NOMO-1 (cell line): ENCODE data around the gene RTF2.
"Not testable (repeated sequence)": the region's sequence is repeated elsewhere in the genome, so short reads cannot be mapped to it uniquely, and the experiment has no call there.

Experiments
- DNase-seq, 2 experiments: peaks; one replicate each; lab custom pipeline; 2025; ENCODE audit not compliant: unreplicated experiment in 2 of 2; lab: John Stamatoyannopoulos, UW

RTF2 gene

DNA sequence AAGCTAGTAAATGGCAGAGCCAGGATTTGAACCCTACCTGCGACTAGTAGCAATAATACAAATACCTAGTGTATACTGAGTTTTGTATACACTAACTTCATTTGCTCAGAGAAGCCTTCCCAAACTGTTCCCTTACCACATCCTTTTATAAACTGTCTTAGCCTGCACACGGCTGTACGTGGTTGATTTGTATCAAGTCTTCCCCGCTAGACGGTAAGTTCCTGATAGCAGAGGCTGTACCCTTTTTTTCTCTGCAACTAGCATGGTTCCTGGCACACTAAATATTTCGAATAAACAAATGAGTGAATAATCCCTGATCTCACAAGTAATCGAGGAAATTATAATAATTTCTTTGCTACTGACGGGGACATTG, 636 bp downstream of the RTF2 start:
- DNase-seq: no peak

DNA sequence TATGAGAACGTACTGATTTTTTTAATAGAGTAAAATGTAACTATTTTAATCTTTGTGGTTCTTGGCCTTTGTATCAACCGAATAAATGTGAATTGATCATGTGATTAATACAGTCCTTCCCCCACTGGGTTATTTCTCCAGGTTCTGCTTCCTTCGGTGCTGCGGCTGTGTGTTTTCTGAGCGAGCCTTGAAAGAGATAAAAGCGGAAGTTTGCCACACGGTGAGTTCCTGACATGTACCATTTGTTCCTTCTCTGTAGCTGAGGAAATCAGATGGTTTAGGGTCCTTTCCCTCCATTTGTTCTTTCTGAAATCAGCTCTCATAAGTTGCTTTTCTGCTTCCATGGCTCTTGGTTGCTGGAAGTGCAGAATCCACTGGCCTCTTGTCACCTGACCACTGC, 15.5 kb downstream of the RTF2 start:
- DNase-seq: peak; percentile 65 to 88

DNA sequence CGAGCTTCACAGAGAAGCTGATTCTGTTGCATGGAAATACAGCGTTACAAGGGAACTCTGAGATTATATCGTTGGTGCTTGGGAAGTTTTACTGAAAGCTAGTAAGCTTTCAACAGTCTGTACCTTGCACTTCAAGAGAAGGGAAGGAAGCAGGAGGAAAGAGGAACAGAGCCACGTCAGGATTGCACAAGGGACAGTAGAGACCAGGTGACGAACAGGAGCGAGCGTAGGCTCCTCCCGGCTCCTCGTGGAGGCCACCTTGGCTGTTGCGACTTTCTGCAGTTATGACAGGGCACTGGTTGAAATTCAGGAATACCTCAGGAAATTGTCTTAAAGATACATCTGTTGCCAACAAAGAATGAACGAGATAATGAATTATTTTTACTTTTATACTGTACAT, 18.8 kb downstream of the RTF2 start:
- peak; percentile 76 to 86 for DNase-seq

DNA sequence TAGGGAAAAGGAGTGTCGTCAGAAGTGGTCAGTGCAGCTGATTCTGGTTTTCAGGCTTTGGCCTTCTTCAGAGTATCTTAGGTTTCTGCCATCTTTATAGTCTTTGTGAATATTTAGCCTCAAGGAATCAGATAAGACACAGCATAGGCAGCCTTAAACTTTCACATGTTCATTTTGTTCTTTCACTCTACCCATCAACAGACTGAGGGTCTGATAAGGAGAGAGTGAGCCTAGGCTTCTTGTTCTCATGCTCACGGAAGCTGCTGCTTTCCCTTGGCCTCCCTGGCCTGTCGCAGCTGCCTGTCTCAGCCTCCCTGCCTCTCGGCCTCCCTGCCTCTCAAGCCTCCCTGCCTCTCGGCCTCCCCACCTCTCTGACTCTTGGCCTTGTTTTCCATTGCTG, 20.1 kb downstream of the RTF2 start:
- DNase-seq: no peak

DNA sequence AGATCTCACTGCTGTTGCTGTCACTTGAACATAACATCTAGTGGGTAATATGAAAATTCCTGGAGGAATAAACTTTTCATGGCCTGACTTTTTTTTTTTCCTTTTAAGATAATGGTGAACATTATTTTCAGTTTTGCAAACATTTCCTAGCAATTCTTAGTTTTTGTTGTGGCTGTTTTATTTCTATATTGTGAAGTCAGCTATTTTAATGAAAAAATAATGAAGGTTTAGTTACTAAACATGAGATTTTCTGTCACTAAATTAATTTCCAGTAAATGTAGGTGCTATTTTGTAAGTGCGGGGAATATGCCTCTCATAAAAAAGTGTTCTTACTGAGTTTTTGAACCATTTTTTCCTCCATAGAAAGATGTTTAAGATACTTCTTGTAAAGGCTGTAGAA, 32.7 kb downstream of the RTF2 start:
- DNase-seq: no peak

DNA sequence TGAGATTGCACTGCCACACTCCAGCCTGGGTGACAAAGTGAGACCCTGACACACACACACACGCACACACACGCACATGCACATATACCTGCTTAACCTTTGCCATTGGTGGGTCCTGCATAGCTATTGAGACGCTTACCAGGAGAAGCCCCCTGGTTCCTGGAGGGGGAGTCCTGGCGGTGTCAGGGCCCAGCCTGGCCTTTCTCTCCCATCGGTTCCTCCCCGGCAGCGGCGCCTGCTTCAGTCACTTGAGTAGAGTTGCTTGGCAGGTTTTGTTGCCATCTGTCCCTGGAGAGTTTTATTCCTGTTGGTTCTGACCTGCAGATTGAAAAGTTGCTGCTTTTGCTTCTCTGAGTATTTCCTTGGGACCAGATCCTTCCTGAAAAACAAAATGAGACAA, 35.5 kb downstream of the RTF2 start:
- no peak for DNase-seq

DNA sequence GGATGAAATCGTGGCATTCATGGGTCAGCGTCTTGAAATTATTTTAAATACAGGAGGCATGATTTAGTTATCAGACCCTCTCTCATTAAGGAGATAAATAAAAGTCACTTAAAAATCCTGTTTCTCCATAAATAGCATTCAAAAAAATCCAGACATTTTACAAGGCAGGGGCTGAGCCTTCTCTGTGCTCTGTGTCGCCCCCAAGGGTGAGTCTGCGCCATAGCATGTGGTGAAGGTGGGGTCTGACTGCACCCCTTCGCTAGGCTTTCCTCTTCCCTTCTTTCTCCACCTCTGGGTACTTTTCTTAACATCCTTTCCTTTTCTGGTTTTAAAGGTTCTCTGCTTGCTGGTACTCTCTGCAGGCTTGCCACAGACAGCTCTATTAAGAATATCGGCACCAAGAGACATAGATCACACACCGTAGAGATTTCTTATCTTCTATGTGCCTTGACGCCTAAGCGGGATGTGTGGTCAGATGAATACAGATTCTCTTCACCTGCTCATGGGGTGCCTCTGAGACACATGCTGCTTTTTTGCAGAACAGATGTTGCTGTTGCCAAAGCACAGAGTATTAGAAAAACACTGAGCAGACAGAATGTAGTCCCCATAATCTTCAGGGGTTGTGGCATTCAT, 36.1 kb downstream of the RTF2 start:
- DNase-seq: peak in 1 of 2 experiments; percentile 2

DNA sequence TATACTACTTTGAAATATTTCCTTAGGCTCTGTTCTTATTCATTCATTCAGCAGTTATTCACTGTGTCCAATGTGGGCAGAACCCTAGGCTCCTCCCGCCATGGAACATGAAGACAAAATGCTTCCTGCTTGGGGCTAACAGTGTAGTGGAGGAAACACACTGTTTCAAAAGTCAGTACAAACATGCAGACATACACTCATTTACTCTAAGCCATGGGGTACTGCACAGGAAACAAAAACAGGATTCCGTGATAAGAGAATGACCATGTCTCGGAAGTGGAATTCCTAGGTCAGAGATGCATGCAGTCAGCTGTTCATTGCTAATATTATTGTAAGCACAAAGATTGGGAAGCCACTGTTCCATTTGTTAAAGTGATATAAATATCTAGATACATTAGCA, 37.7 kb downstream of the RTF2 start:
- no peak for DNase-seq

DNA sequence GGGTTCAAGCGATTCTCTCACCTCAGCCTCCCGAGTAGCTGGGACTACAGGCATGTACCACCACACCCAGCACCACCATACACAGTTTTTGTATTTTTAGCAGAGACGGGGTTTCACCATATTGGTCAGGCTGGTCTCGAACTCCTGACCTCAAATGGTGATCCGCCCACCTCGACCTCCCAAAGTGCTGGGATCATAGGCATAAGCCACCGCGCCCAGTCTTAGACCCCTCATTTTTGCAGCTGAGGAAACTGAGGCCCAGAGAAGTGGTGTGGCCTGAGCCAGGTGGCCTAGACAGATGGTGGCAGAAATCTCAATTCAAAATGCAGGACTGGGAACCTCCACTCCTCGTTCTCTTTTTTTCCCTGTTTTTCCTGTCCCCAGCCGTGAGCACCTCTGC, 43.5 kb downstream of the RTF2 start:
- DNase-seq: no peak

DNA sequence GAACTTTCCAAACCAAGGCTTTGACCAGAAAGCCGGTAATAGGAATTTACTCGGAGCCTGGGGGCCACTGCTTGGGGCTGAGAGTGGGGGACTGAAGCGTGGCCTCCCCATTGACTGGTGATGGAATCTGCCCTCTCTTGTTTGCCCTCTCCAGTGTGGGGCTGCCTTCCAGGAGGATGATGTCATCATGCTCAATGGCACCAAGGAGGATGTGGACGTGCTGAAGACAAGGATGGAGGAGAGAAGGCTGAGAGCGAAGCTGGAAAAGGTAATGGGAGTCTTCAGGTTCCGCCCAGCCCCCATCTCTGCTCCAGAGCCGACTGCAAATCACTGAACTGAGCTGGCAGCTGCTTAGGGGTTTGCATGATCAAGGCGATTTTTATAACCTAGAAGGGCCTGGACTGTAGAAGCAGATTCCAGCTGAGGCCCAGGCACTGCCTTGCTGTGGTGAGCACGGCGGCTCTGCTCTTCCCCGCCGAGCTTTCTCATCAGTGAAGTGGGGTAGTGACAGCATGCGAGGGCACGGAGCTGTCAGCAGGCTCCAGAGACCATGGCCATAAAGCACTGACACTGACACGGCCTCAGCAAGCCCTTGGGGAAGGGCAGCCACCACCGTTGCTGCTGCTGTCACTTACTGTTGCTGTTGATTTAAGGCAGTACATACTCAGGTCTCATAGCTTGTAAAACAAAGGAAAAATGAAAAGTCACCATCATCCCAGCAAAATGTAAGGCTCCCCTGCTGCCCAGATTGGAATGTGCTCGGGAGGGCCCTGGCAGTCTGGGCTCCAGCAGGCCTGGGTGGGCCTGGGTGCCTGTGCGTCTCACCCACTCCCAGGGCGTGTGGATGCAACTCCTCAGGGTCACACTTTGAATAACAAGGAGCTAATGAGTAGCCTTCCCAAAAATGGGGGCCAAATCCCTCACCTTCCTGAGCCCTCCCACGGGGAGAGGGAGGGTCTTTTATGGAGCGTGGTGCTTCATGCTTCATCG, 45.0 kb downstream of the RTF2 start:
- no peak for DNase-seq

DNA sequence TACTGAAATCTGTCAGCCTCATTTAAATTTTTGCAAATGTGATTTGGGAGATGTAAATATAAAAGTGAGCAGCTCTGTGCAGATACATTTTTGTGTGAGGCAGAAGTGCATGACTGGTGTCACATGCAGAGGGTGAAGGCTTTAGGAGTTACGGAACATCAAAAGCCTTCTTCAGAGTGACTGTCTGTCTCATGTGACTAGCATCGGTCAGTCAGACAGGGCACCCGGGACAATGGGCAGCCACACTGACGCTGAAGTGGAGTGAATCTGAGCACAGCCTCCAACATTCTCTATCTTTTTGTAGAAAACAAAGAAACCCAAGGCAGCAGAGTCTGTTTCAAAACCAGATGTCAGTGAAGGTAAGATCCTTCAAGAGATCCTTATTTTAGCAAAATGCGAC, 48.2 kb downstream of the RTF2 start:
- DNase-seq: no peak

DNA sequence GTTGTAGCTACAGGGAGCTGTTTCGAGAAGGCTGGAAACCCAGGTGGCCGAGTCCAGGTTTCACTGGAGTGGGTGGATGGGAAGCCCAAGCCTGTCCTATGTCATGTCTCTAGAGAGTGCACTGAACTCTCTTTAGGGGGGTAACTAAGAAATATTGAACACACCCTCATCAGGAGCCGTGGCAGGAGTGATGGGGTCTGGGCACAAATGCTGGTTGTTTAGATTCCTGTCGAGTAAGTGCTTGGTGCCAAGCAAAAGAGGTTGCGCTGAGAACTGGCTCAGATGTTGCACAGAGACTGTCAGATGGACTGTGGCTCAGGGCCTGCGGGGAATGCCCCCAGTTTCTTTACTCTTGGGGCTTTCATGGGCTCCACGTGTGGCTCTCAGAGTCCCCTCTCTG, 48.8 kb downstream of the RTF2 start:
- no peak for DNase-seq

DNA sequence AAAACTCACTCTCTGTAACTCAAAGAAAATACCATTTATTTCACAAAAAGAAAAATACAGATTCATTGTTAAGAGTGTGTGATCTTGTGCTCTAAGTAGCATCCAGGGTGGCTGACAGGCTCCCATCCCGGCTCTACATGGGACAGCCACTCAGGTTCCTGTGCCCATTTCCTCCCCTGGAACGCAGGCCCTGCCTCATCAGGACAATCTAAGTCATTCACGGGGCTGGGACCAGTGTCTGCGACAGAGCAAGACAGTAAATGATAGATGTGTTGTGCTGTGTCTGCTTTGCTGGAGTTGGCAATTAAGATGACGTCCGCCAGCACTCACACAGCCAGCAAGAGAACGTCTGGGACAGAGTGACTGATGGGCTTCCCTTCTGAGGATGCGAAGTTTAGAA, 49.2 kb downstream of the RTF2 start:
- no peak for DNase-seq

DNA sequence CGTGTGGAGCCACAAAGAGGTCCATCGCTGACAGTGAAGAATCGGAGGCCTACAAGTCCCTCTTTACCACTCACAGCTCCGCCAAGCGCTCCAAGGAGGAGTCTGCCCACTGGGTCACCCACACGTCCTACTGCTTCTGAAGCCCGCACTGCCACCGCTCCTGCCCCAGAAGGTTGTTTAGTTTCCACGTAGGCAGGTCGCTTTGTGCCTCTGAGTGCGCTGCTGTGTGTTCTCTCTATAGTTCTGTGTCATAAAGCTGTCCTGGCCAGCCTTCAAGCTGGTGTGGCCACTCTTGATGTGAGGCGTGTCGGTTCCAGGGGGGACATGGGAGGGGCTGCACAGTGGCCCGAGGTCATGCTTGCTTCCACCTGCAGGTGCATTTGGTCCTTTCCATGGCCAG, 49.7 kb downstream of the RTF2 start:
- no peak for DNase-seq

DNA sequence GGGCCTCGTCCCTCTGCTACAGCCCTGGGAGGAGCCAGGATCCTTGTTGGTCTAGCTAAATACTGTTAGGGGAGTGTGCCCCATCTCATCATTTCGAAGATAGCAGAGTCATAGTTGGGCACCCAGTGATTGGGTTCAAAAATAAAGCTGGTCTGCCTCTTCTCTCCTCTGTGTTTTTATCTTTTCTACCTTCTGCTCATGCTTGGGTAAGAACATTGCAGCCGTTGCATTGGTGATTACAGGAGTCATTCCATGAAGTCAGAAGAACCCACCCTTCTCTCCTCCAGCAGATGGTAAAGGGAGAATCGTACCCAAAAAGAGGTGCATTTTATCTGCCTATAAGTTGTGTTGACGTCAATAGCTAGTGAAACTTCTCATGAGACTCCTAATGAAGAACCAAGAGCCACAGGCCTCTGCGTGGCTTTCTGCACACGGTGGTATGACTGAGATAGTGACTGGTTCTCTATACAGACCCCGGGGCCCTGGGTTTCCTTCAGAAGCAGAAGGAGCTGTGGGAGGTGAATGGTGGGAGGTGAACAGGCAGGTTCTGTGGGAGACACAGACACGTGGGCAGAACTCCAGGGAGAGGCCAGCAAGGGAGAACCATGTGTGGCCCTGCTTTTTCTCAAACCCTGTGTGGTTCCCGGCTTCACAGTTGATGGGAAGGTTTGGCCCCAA, 50.4 kb downstream of the RTF2 start:
- DNase-seq: no peak

DNA sequence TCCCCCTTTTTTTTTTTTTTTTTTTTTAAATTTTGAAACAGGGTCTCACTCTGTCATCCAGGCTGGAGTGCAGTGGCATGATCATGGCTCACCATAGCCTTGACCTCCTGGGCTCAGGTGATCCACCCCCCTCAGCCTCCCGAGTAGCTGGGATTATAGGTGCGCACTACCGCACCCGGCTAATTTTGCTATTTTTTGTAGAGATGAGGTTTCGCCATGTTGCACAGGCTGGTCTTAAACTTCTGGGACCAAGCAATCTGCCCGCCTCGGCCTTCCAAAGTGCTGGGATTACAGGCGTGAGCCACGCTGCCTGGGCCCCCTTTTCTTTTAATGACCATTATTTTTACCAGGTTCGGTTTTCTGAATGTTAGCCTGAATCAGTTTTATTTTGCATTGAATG, 51.1 kb downstream of the RTF2 start:
- no peak for DNase-seq

DNA sequence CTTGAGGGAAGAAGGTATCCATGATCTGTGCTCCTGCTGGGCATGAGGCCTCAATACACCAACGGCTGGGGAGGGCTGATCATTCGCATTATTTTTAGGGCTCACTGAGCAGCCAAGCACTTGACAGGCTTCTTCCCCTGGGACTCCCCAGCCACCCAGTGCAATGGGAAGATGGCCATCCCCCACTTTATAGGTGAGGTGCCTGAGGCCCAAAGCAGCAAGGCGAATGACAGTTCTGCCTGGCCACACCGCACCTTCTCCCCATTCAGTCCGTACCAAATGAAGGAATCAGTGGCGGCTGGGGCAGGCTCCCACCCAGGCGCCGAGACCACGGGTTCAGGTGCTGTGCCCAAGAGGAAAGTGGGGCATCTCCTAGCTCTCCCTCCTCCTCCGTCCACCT, 51.8 kb downstream of the RTF2 start:
- DNase-seq: no peak

DNA sequence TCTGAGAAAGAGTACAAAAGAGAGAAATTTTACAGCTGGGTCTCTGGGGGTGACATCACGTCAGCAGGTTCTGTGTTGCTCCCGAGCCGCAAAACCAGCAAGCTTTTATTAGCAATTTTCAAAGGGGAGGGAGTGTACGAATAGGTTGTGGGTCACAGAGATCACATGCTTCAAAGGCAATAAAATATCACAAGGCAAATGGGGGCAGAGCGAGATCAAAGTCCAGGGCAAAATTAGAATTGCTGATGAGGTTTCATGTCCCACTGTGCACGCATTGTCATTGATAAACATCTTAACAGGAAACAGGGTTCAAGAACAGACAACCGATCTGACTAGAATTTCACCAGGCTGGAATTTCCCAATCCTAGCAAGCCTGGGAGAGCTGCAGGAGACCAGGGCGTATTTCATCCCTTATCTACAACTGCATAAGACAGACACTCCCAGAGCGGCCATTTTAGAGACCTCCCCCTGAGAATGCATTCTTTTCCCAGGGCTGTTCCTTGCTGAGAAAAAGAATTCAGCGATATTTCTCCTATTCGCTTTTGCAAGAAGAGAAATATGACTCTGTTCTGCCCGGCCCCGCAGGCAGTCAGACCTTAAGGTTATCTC, 52.4 kb downstream of the RTF2 start:
- not testable (repeated sequence) for DNase-seq

DNA sequence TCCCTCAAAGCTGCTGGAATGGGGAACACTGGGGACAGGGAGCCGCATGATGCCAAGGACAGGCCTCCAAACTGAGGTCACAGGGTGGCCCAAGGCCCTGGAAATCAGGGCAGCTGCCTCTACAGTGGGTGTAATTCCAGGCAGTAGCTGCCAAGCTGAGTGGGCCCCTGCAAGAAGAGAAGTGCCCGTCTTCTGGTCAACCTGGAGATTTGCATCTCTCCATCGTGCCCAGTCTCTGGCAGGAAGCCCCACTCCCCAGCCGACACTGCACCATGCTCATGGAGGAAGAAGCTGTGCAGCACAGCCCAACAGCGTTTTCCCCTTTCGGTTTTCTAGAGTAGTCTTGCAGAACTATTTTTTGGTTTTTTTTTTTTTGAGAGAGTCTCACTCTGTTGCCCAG, 53.9 kb downstream of the RTF2 start:
- DNase-seq: no peak

DNA sequence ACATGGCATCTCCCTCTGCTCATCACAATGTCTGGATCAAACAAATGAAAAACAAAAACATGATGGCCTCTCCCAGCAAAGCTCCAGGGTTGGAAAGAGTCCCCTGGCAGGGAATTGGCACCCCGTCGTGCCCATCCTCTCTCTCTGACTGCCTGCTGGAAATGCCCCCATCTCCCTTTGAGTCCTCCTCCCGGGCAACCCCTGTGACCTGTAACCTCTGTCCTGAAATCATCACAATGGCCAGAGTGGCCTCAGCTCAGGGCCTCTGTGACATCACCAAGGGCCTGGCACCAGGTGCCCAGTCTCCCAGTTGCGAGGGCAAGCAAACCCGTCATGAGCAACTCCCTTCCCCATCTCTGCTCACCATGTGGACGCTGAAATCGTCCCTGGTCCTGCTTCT, 56.0 kb downstream of the RTF2 start, which contains the start of gene FAM209A:
FAM209A (plus strand) TSS at position 301 of the 400 bp plus-strand sequence; CDS start at position 366, 65 bp downstream.
- DNase-seq: not testable (repeated sequence)

DNA sequence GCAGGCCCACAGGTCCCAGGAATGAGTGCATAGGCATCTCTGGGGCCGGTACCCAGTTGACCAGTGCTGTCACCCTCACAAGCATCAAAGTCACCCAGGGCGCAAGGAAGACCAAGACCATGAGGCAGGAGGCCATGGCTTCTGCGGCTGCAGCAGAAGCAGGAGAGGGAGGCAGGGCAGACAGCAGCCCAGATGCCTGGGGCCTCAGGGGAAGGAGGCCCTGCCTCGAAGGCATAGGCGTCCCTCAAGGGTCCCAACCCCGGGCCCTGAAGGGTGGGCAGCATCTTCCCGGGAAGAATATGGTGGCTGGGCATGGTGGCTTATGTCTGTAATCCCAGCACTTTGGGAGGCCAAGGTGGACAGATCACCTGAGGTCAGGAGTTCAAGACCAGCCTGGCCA, 59.1 kb downstream of the RTF2 start:
- no peak for DNase-seq
